GM12801 (cell line): ENCODE results near the gene IPO7.

Experiments used
- TF ChIP-seq, protein P1 (sequence below): IDR thresholded peaks from one replicate; pipeline ENCODE4 v1.5.1; 2011; ENCODE audit warnings: control low read depth; ENCODE audit not compliant: insufficient read length; ENCODE audit errors: extremely low read depth

Gene IPO7

DNA sequence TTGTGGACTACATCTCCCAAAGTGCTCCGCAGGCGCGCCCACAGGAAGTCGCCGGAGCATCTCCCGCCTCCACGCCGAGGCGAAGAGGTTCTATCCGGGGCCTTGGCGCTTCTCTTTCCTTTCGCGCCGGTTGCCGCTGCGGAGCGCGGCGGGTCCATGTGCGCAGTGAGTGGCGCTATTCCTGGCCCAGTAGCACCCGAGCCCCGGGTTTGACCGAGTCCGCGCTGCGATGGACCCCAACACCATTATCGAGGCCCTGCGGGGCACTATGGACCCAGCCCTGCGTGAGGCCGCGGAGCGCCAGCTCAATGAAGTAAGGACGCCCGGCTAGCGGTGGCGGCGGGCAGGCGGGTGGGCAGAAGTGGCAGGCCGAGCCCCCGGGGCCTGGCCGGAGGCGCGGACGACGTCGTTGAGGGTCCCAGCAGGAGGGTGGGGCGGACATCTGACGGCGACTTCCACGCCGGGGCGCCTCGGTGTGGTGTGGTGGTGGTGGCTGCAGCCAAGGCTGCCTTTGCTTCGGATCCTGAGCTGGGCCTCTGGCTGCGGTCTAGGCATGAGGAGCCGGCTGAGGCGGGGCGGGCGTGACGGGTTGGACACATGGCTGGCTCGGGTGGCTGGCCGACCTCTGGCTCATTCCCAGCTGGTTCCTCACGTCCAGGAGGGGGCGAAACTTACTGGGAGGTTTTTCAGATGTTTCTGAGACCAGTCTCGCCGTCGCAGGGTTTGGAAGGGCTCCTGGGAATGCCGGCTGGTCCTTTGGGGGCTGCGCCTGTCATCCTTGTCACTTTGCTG lies at the start of gene IPO7:
Gene IPO7, plus strand, starts transcription at position 118 of the 792 bp plus-strand sequence. Its CDS starts 112 bp downstream, at position 230.
- TF ChIP-seq, protein P1, sequence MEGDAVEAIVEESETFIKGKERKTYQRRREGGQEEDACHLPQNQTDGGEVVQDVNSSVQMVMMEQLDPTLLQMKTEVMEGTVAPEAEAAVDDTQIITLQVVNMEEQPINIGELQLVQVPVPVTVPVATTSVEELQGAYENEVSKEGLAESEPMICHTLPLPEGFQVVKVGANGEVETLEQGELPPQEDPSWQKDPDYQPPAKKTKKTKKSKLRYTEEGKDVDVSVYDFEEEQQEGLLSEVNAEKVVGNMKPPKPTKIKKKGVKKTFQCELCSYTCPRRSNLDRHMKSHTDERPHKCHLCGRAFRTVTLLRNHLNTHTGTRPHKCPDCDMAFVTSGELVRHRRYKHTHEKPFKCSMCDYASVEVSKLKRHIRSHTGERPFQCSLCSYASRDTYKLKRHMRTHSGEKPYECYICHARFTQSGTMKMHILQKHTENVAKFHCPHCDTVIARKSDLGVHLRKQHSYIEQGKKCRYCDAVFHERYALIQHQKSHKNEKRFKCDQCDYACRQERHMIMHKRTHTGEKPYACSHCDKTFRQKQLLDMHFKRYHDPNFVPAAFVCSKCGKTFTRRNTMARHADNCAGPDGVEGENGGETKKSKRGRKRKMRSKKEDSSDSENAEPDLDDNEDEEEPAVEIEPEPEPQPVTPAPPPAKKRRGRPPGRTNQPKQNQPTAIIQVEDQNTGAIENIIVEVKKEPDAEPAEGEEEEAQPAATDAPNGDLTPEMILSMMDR = no peak

DNA sequence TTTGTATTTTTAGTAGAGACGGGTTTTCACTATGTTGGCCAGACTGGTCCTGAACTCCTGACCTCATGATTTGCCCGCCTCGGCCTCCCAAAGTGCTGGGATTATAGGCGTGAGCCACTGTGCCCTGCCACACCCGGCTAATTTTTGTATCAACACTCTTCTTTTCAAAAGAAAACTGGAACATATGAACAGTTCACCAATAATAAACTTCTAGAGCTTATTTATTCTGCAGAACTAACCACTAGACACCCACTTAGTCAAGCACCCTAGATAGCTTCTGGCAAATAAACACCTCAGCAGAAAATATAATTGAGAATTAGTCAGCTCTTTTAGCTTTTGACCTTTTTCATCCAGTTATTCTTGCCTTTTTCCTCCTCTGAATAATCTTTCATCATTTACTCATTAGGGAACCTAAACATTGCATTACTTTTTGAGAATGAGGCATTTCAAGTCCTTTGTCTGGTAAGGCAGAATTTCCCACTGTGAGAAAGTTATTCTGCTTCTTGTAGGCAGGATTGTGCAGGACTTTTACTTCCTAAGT lies 42.7 kb upstream of the IPO7 start:
- TF ChIP-seq, protein P1 = no peak

DNA sequence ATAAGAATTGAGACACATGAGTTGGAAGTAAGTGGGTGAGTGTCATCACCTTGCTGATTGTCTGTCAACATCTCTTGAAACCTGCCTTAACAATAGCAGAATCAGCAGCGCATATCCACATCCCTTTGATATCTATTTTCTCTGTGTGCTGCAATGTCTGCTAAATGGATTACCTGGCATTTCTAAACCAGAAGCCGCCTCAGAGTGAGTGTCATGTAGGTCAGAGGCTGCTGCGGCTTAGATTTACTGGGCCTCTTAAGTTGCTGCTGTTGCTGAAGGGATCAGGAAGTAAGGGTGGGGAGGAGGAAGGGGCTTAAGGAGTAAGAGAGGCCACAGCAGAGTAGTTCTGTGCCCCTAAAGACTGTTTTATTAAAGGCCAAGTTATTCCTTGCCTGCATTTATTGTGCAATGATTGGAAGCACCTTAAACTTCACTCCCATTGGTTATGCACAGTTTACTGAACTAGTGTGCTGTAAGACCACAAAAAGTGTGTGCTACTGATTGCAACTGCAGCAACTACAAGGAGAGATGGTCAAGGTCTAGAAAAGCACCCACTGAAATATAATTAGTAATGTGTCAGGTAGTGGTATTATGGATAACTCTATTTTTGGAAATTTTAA lies 40.3 kb upstream of the IPO7 start:
- TF ChIP-seq, protein P1 = no peak

DNA sequence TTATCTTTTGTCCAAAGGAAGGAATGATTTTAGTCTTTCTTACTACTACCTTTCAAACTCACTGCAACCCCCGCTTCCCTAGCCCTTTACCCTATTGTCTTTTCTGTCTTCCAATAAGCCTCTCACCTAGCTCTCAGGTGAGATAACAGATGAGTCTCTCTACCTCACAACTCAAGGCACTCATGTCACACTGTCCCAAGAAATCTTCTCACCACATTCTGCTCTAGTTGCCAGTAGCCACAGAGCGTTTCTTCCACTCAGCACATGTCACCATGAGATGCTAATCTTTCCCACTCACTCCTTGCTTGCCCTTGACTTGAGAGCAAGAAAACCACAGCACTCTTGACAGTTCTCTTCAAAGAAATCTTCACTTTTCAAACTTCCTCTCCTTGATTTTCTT lies 37.4 kb upstream of the IPO7 start:
- TF ChIP-seq, protein P1 = no peak

DNA sequence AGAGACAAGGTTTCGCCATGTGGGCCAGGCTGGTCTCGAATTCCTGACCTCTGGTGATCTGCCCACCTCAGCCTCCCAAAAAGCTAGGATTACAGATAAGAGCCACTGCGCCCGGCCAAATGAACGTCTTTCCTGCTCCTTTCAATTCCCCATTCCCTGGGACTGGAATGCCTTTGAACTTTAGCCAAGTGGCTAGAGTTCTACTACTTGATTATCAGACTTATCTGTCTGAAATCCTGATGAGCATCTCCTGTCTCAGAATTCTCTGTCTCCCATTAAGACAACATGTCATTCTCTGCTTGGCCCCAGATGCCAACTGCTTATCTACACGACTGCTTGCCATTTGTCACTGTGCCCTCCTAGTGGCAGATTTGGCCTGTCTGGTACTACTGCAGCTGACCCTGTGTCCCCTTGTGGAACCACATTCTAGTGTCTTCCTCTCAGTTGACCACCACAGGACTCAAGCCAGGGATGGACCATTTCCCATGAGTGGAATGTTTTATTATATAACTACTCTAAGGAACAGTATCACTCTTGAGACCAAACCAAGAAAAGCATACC lies 33.1 kb upstream of the IPO7 start:
- TF ChIP-seq, protein P1 = no peak

DNA sequence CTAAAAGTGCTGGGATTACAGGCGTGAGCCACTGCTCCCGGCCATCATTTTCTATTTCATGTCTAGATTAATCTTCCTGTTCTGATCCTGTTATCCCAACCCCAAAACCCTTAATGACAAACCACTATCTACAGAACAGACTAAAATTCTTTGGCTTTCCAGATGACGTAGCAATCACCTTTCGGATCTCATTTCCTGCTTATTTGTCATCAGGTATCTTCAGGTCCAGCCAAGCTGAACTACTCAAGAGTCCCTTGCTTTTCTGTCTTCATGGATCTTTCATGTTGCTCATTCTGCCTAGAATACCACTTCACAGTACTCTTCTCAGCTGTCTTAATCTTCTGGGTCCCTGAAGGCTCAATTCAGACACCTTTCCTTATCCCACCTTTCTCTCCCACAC lies 27.4 kb upstream of the IPO7 start:
- TF ChIP-seq, protein P1 = no peak

DNA sequence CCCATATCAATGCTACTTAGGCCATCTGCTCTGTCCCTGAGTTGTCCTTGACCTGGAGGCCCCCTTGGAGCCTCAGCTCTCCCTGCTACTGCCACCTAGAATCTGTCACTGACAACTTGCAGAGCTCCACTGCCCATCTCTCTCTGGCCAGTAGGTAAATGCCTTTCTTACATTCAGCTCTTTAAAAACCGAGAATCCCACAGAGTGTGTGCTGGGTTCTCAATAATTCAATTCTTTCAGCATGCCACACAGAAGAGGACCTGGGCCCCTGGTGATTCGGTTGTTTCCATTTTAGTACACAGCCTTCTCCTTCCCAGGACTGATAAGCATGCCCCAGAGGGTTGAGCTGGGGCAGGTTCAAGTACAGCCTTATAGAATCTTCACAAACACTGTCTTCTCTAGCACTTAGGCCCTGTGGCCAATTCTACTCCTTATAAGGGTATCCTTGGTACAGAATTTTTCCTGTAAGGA lies 22.0 kb upstream of the IPO7 start:
- TF ChIP-seq, protein P1 = no peak
